Osteocyte (in vitro differentiated cells): ENCODE results near the gene KRT3. TPM values are rescaled to one million over a fixed set of nuclear protein-coding genes. Genes with fewer than 3 reads are reported as not detected.

Experiments used
- DNase-seq: peaks from one replicate; pipeline ENCODE4 v3.0.0; 2021; ENCODE audit warnings: mixed read lengths; ENCODE audit not compliant: unreplicated experiment; ENCODE audit errors: extremely low spot score
- H3K27ac Mint-ChIP-seq: one replicate; pipeline ENCODE4 v1.8.0; 2021; ENCODE audit warnings: mild to moderate bottlenecking, mixed read lengths; ENCODE audit not compliant: unreplicated experiment
- H3K27me3 Mint-ChIP-seq: one replicate; pipeline ENCODE4 v1.8.0; 2021; ENCODE audit warnings: mixed read lengths; ENCODE audit not compliant: unreplicated experiment
- H3K36me3 Mint-ChIP-seq: one replicate; pipeline ENCODE4 v1.8.0; 2021; ENCODE audit warnings: mixed read lengths; ENCODE audit not compliant: unreplicated experiment
- H3K4me1 Mint-ChIP-seq: one replicate; pipeline ENCODE4 v1.8.0; 2021; ENCODE audit warnings: mixed read lengths; ENCODE audit not compliant: unreplicated experiment
- H3K4me3 Mint-ChIP-seq: one replicate; pipeline ENCODE4 v1.8.0; 2021; ENCODE audit warnings: mild to moderate bottlenecking, moderate library complexity, mixed read lengths; ENCODE audit not compliant: unreplicated experiment
- H3K9me3 Mint-ChIP-seq: one replicate; pipeline ENCODE4 v1.8.0; 2021; ENCODE audit warnings: mixed read lengths; ENCODE audit not compliant: unreplicated experiment
- total RNA-seq: library from RNA; stranded (reverse); gene quantifications from 2 replicates; pipeline ENCODE4 v1.2.1, GENCODE V29; 2021
- TF ChIP-seq, protein P1 (sequence below): fragments of 200-600 bp; sonication (generic); IDR thresholded peaks from 2 replicates; pipeline ENCODE4 v1.5.0; 2021; ENCODE audit warnings: antibody characterized with exemption, mild to moderate bottlenecking, moderate library complexity

Gene KRT3
- total RNA-seq, 1 donor from 2014 or later: not detected

DNA sequence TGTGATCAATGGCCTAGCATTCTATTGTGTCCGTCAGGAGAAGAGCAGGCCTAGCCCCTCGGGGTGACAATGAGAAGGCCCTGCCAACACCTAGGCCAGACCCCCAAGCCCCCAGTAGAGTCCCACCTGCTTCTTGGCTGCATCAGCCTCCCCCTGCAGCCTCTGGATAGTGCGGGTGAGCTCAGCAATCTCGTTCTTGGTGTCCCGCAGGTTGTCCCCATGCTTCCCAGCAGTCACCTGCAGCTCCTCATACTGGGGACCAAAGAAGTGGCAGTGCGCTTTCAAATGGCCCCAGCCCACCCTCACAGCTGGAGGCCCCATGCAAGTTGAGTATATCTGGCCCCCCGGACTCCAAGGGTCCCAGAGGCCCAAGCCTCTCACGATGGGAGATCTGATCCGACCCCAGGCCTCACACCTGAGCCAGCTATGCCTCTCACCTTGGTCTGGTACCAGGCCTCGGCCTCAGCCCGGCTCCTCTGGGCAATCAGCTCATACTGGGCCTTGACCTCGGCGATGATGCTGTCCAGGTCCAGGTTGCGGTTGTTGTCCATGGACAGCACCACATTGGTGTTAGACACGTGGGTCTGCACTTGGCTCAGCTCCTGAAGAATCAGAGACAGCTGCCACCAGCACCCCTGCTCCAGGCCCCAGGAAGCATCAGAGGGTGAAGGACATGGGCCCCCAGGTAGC, 28.0 kb upstream of the KRT3 start:
- Mint-ChIP-seq H3K27me3 (peaks cover 8% of the 10 kb centered on the region), H3K9me3 (no peaks in the 10 kb centered on the region), H3K4me1 (no peaks in the 10 kb centered on the region), H3K27ac (no peak overlapping the region), H3K4me3 (no peak overlapping the region), H3K36me3 (no peaks in the 10 kb centered on the region)
- TF ChIP-seq, protein P1, sequence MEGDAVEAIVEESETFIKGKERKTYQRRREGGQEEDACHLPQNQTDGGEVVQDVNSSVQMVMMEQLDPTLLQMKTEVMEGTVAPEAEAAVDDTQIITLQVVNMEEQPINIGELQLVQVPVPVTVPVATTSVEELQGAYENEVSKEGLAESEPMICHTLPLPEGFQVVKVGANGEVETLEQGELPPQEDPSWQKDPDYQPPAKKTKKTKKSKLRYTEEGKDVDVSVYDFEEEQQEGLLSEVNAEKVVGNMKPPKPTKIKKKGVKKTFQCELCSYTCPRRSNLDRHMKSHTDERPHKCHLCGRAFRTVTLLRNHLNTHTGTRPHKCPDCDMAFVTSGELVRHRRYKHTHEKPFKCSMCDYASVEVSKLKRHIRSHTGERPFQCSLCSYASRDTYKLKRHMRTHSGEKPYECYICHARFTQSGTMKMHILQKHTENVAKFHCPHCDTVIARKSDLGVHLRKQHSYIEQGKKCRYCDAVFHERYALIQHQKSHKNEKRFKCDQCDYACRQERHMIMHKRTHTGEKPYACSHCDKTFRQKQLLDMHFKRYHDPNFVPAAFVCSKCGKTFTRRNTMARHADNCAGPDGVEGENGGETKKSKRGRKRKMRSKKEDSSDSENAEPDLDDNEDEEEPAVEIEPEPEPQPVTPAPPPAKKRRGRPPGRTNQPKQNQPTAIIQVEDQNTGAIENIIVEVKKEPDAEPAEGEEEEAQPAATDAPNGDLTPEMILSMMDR: no peak
- DNase-seq: no peak

DNA sequence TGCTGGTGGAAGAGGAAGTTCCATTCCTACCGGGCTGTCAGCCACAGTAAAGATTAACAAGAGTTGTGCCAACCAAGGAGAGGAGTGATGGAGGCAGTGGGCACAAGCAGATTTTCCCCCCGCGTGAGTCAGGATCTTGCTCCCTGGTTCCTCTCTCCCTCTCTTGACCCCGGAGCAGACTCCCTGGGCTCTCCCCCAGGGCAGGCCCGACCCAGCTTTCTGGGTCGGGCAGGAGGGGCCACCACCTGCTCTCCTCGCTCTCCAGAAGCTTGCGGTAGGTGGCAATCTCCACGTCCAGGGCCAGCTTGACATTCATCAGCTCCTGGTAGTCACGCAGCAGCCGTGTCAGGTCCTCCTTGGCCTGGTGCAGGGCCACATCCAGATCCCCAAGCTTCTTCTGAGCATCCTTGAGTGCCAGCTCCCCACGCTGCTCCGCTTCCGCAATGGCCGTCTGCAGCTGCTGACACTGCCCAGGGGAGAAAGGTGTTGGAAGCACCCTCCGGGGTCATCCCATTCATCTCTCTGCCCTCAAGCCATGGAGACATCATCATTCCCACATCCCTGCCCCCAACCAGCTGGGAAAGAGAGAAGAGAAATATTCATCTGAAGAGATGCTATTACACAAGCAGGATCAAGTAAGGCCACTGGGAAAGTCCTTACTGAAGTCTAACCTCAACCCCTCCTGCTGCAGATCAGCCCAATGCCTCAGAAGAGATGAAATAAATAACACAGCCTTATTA, 27.0 kb upstream of the KRT3 start:
- peaks cover 16% of the 10 kb centered on the region for H3K27me3 Mint-ChIP-seq
- no peak for DNase-seq
- no peaks in the 10 kb centered on the region for H3K36me3 Mint-ChIP-seq
- H3K9me3 Mint-ChIP-seq: no peaks in the 10 kb centered on the region
- H3K4me3 Mint-ChIP-seq: no peak overlapping the region
- TF ChIP-seq, protein P1: no peak
- H3K4me1 Mint-ChIP-seq: no peaks in the 10 kb centered on the region
- no peak overlapping the region for H3K27ac Mint-ChIP-seq

- Mint-ChIP-seq H3K4me1 (no peaks in the 10 kb centered on the region), H3K4me3 (no peak overlapping the region), H3K27me3 (peaks cover 25% of the 10 kb centered on the region), H3K36me3 (no peaks in the 10 kb centered on the region), H3K9me3 (no peaks in the 10 kb centered on the region), H3K27ac (no peak overlapping the region)
- TF ChIP-seq, protein P1: no peak
- DNase-seq: no peak
Observed at GRCh38 chr12:52821826-52822660, 26.1 kb upstream of the KRT3 start.

GRCh38 chr12:52821071-52821730, 25.3 kb upstream of the KRT3 start:
- H3K4me3 Mint-ChIP-seq: no peak overlapping the region
- peaks cover 28% of the 10 kb centered on the region for H3K27me3 Mint-ChIP-seq
- H3K4me1 Mint-ChIP-seq: no peaks in the 10 kb centered on the region
- H3K9me3 Mint-ChIP-seq: no peaks in the 10 kb centered on the region
- TF ChIP-seq, protein P1: no peak
- no peak overlapping the region for H3K27ac Mint-ChIP-seq
- DNase-seq: no peak
- H3K36me3 Mint-ChIP-seq: no peaks in the 10 kb centered on the region
